ENCODE measurements around the gene NAMPT.

GRCh38 chr7:106313456-106313901 lies 28.7 kb upstream of the NAMPT start:
- TF ChIP-seq CTCF (IDR thresholded peaks at IDR 0.05) (no peak), POLR2AphosphoS5 (IDR thresholded peaks at IDR 0.05; ENCODE audit: low read depth, low read length) (no peak), REST (IDR thresholded peaks at IDR 0.05; ENCODE audit: insufficient read depth in 1 of 2, low read depth in 2 of 2, low read length in 1 of 2) (no peak), SIN3A (IDR thresholded peaks at IDR 0.05; ENCODE audit: borderline replicate concordance, insufficient read depth, low read depth, low read length) (no peak), TCF7L2 (IDR thresholded peaks at IDR 0.05; ENCODE audit: low read depth, low read length) (no peak)
